HepG2 (cell line): Measurements from ENCODE around the gene NUDT16. TPM values are rescaled to one million over a fixed set of nuclear protein-coding genes. Genes with fewer than 3 reads are reported as not detected.

ENCODE experiments used
- ATAC-seq: fragments of 200-7000 bp; cut with Tn5 transposase; 3 replicates; pipeline ENCODE4 v1.9.1; 2020; ENCODE audit warnings: mild to moderate bottlenecking, moderate library complexity
- BruUV-seq: library from RNA; stranded (reverse); fragments of 400-500 nt; replicated peaks from 2 replicates; lab custom pipeline; 2021; lab: Mats Ljungman, UMichigan
- CTCF ChIA-PET: fragments of 300-600 bp; formaldehyde crosslinking; extraction: SDS; loops from one replicate; lab custom pipeline; 2021; ENCODE audit warnings: low total read pairs, inconsistent platforms, low intra/inter-chr PET ratio; lab: Yijun Ruan, JAX
- POLR2A ChIA-PET: fragments of 350-600 bp; sonication (Branson Sonifier 250); formaldehyde crosslinking; loops from one replicate; lab custom pipeline; 2020; ENCODE audit warnings: antibody characterized with exemption, inconsistent platforms; lab: Yijun Ruan, JAX
- DNase-seq: peaks from one replicate; pipeline ENCODE4 v3.0.0-alpha.2; 2015; ENCODE audit warnings: low spot score
- FAIRE-seq: peaks from 3 replicates; lab custom pipeline; 2011; peaks lifted over from hg19 to GRCh38; lab: Jason Lieb, UNC
- H2AFZ ChIP-seq: one replicate; pipeline ENCODE4 v1.6.1; 2011; ENCODE audit warnings: low read length, inconsistent platforms
- H3K27ac ChIP-seq: fragments of 300-600 bp; 3 replicates; pipeline ENCODE4 v1.8.0; 2011; ENCODE audit warnings: mixed run types, mild to moderate bottlenecking, mixed read lengths, low read length, inconsistent platforms; ENCODE audit not compliant: insufficient read depth; ENCODE audit errors: extremely low read length
- H3K27me3 ChIP-seq, 2 experiments: fragments of 200-600 bp in 1 of 2; 2 replicates in 1 of 2; 3 replicates in 1 of 2; pipeline versions ENCODE4 v1.6.0 to v1.8.0; 2011; ENCODE audit warnings: low read length in 2 of 2, mild to moderate bottlenecking in 2 of 2, moderate library complexity in 2 of 2, inconsistent platforms in 1 of 2; ENCODE audit not compliant: insufficient read depth in 2 of 2, control insufficient read depth in 1 of 2
- H3K36me3 ChIP-seq, 2 experiments: fragments of 200-600 bp in 1 of 2; replicated peaks in 1 of 2; 2 replicates in 1 of 2; 3 replicates in 1 of 2; pipeline versions ENCODE4 v1.5.1 to v1.8.0; 2011; ENCODE audit warnings: low read length in 2 of 2, inconsistent platforms in 1 of 2; ENCODE audit not compliant: insufficient read depth in 2 of 2, control insufficient read depth in 1 of 2
- H3K4me1 ChIP-seq: 2 replicates; pipeline ENCODE4 v1.5.1; 2012; ENCODE audit warnings: low read length, inconsistent platforms; ENCODE audit not compliant: insufficient read depth
- H3K4me2 ChIP-seq: 2 replicates; pipeline ENCODE4 v1.6.0; 2011; ENCODE audit warnings: low read depth, low read length, inconsistent platforms
- H3K4me3 ChIP-seq, 3 experiments: fragments of 200-600 bp in 1 of 3; sonication (generic), shearing (Covaris generic) in 1 of 3; replicated peaks in 1 of 3; 2 replicates each; pipeline ENCODE4 v1.5.1; 2011 to 2016; ENCODE audit warnings: low read length in 3 of 3, inconsistent platforms in 2 of 3, low read depth in 2 of 3, mild to moderate bottlenecking in 2 of 3, control low read depth in 1 of 3, mixed read lengths in 1 of 3; ENCODE audit not compliant: insufficient read depth in 1 of 3
- H3K79me2 ChIP-seq: one replicate; pipeline ENCODE4 v1.6.1; 2011; ENCODE audit warnings: low read length, inconsistent platforms; ENCODE audit not compliant: insufficient read depth
- H3K9ac ChIP-seq: 2 replicates; pipeline ENCODE4 v1.6.0; 2011; ENCODE audit warnings: mild to moderate bottlenecking, low read depth, low read length, inconsistent platforms; ENCODE audit not compliant: insufficient read depth
- H3K9me3 ChIP-seq: 2 replicates; pipeline ENCODE4 v1.5.1; 2012; ENCODE audit warnings: mild to moderate bottlenecking, low read length
- H4K20me1 ChIP-seq: 2 replicates; pipeline ENCODE4 v1.6.0; 2011; ENCODE audit warnings: inconsistent platforms, mild to moderate bottlenecking, low read length, moderate library complexity; ENCODE audit not compliant: insufficient read depth
- ERF ChIP-seq: IDR thresholded peaks from 2 replicates; pipeline ENCODE4 v1.6.1; 2018; ENCODE audit warnings: missing biosample characterization, missing genetic modification reagents
- FOXC1 ChIP-seq: sonication (generic); formaldehyde crosslinking; IDR thresholded peaks from 2 replicates; pipeline ENCODE4 v1.8.0; 2022; ENCODE audit warnings: mild to moderate bottlenecking, missing genetic modification reagents, borderline replicate concordance
- FOXO1 ChIP-seq: sonication (generic); formaldehyde crosslinking; IDR thresholded peaks from 2 replicates; pipeline ENCODE4 v1.4.0; 2020; ENCODE audit warnings: missing genetic modification reagents
- GTF2F1 ChIP-seq: fragments of 150-350 bp; IDR thresholded peaks from 2 replicates; pipeline ENCODE4 v1.6.1; 2014; ENCODE audit warnings: low read length
- KLF12 ChIP-seq: sonication (generic); formaldehyde crosslinking; IDR thresholded peaks from 2 replicates; pipeline ENCODE4 v1.4.0; 2020; ENCODE audit warnings: missing genetic modification reagents, borderline replicate concordance
- KMT2A ChIP-seq: sonication (generic); formaldehyde crosslinking; IDR thresholded peaks from 2 replicates; pipeline ENCODE4 v1.4.0; 2020; ENCODE audit warnings: missing genetic modification reagents
- NCOA2 ChIP-seq: sonication (generic); formaldehyde crosslinking; IDR thresholded peaks from 2 replicates; pipeline ENCODE4 v1.8.0; 2022; ENCODE audit warnings: inconsistent platforms
- NFYB ChIP-seq: sonication (generic); formaldehyde crosslinking; IDR thresholded peaks from 2 replicates; pipeline ENCODE4 v1.4.0; 2020; ENCODE audit warnings: missing genetic modification reagents
- PHF21A ChIP-seq: sonication (generic); formaldehyde crosslinking; IDR thresholded peaks from 2 replicates; pipeline ENCODE4 v1.5.0; 2020; ENCODE audit warnings: mild to moderate bottlenecking, missing genetic modification reagents
- SNRNP70 ChIP-seq: fragments of 200-400 bp; formaldehyde crosslinking; IDR thresholded peaks from 2 replicates; pipeline ENCODE4 v1.6.1; 2017; ENCODE audit warnings: mild to moderate bottlenecking, low read depth, low read length, moderate library complexity
- ZFP82 ChIP-seq: sonication (generic); formaldehyde crosslinking; IDR thresholded peaks from 2 replicates; pipeline ENCODE4 v1.5.1; 2020; ENCODE audit warnings: mild to moderate bottlenecking, missing genetic modification reagents, borderline replicate concordance
- ZNF207 ChIP-seq: fragments of 450-650 bp; IDR thresholded peaks from 2 replicates; pipeline ENCODE4 v1.6.1; 2016; ENCODE audit warnings: antibody characterized with exemption, borderline replicate concordance
- ZNF562 ChIP-seq: sonication (generic); formaldehyde crosslinking; IDR thresholded peaks from 2 replicates; pipeline ENCODE4 v1.8.0; 2022; ENCODE audit warnings: missing genetic modification reagents, borderline replicate concordance
- ZNF619 ChIP-seq: sonication (generic); formaldehyde crosslinking; IDR thresholded peaks from 2 replicates; pipeline ENCODE4 v1.4.0; 2020; ENCODE audit warnings: mild to moderate bottlenecking, missing genetic modification reagents
- ZNF766 ChIP-seq: sonication (generic); formaldehyde crosslinking; IDR thresholded peaks from 2 replicates; pipeline ENCODE4 v1.5.0; 2020; ENCODE audit warnings: missing genetic modification reagents, borderline replicate concordance
- WGBS: methylation state at CpG from one replicate; pipeline ENCODE4 v1.1.6; 2017; ENCODE audit warnings: low lambda C conversion rate; 5-methylcytosine and 5-hydroxymethylcytosine counted together
- in situ Hi-C: cut with HindIII; loops from 2 replicates; pipeline ENCODE4 v1.10.0; 2017; ENCODE audit warnings: low pct_unique_long_range_greater_than_20kb; ENCODE audit not compliant: extremely low pct_ligation_motif_present
- intact Hi-C: fragments of 100-400 bp; cut with micrococcal nuclease; formaldehyde crosslinking; loops from one replicate; pipeline ENCODE4 v1.10.0; 2022; ENCODE audit not compliant: unreplicated experiment
- polyA plus RNA-seq, 8 experiments: library from polyadenylated mRNA; depleted of rRNA in 3 of 8; stranded (reverse) in 7 of 8; unstranded in 1 of 8; fragments of >200 nt; fragmentation: Illumina TruSeq in 4 of 8; extraction: Trizol in 4 of 8; gene quantifications; 2 replicates each; pipeline versions ENCODE4 v1.2.1 to v1.2.3, GENCODE V29; 2011 to 2016; ENCODE audit warnings: low read depth in 4 of 8, missing spikeins in 1 of 8, mixed read lengths in 1 of 8; ENCODE audit not compliant: insufficient read depth in 1 of 8
- total RNA-seq, 5 experiments: library from RNA; depleted of rRNA; stranded (reverse); fragments of >200 nt; fragmentation: Illumina TruSeq; extraction: Trizol; gene quantifications; 2 replicates each; pipeline ENCODE4 v1.2.3, GENCODE V29; 2016; ENCODE audit warnings: low read depth in 1 of 5
- TF ChIP-seq, protein P1 (sequence below): sonication (generic); formaldehyde crosslinking; IDR thresholded peaks from 2 replicates; pipeline ENCODE4 v1.4.0; 2020; ENCODE audit warnings: missing genetic modification reagents

NUDT16 gene
- total and polyA plus RNA-seq, 2 of the 13 experiments (the other 11 are each of a cell fraction or from before 2014, with no cell fraction given): 5.4 to 14.8 TPM

DNA sequence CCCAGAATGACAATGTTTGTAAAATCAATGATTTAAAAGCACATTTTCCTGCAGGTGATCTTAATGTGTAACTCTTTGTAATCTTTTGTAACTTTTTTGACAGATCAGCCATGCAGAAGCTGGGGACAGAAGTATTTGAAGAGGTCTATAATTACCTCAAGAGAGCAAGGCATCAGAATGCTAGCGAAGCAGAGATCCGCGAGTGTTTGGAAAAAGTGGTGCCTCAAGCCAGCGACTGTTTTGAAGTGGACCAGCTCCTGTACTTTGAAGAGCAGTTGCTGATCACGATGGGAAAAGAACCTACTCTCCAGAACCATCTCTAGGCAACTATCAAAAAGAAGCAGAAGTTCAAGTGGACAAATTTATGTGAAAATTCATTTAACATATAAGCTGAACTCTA is 32.1 kb upstream of the NUDT16 start:
- TF ChIP-seq ZFP82 (no peak), FOXC1 (CRISPR knock-in tag) (no peak), ZNF619 (no peak), KLF12 (CRISPR knock-in tag) (no peak), KMT2A (no peak), ERF (CRISPR knock-in tag) (no peak), GTF2F1 (no peak), ZNF766 (no peak), SNRNP70 (no peak), NFYB (CRISPR knock-in tag) (no peak), ZNF562 (no peak), FOXO1 (no peak), NCOA2 (CRISPR knock-in tag) (no peak), PHF21A (no peak), ZNF207 (no peak)
- TF ChIP-seq, protein P1, sequence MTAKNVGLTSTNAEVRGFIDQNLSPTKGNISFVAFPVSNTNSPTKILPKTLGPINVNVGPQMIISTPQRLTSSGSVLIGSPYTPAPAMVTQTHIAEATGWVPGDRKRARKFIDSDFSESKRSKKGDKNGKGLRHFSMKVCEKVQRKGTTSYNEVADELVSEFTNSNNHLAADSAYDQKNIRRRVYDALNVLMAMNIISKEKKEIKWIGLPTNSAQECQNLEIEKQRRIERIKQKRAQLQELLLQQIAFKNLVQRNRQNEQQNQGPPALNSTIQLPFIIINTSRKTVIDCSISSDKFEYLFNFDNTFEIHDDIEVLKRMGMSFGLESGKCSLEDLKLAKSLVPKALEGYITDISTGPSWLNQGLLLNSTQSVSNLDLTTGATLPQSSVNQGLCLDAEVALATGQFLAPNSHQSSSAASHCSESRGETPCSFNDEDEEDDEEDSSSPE (CRISPR knock-in tag): no peak
- 52% methylated on average over 5 of the region's 5 CpGs for WGBS
- DNase-seq: no peak
- no TSS peak for BruUV-seq
- no peak for ATAC-seq
- Histone ChIP-seq H3K4me3 (no peak overlapping the region), H4K20me1 (no peaks in the 10 kb centered on the region), H3K79me2 (no peaks in the 10 kb centered on the region), H3K9me3 (no peaks in the 10 kb centered on the region), H3K4me2 (no peak overlapping the region), H2AFZ (no peak overlapping the region), H3K4me1 (no peaks in the 10 kb centered on the region), H3K36me3 (no peaks in the 10 kb centered on the region), H3K27me3 (no peaks in the 10 kb centered on the region; a peak in 2 of 5 replicates), H3K9ac (no peak overlapping the region), H3K27ac (no peak overlapping the region)
- CTCF ChIA-PET: no interaction called here
- POLR2A ChIA-PET: no interaction called here
- in situ Hi-C loops (no loop called here), intact Hi-C loops (no loop called here)
- no peak for FAIRE-seq
